Heart left ventricle (tissue), 16 donors: Measurements from ENCODE around the gene PSMD3. TPM values are rescaled to one million over a fixed set of nuclear protein-coding genes. Genes with fewer than 3 reads are reported as not detected.

Experiments
- ATAC-seq, 4 donors: fragments of 200-7000 bp; cut with Tn5 transposase; one replicate each; pipeline ENCODE4 v1.9.1; 2020 to 2022; ENCODE audit warnings: moderate library complexity in 4 of 4, mild to moderate bottlenecking in 3 of 4, moderate number of reproducible peaks in 1 of 4
- DNase-seq, 5 donors: peaks; one replicate each; pipeline ENCODE4 v3.0.0-alpha.2; 2020
- H3K27ac ChIP-seq, 12 donors: fragments of 200-600 bp; sonication (generic) in 4 of 12; one replicate each; pipeline versions ENCODE4 v1.5.0 to v1.8.0; 2016 to 2022; ENCODE audit warnings: mild to moderate bottlenecking in 2 of 12
- H3K27me3 ChIP-seq, 9 donors: fragments of 200-600 bp; sonication (generic) in 2 of 9; one replicate each; pipeline versions ENCODE4 v1.5.1 to v1.8.0; 2016 to 2022; ENCODE audit warnings: mild to moderate bottlenecking in 3 of 9
- H3K36me3 ChIP-seq, 9 donors: fragments of 200-600 bp; sonication (generic) in 2 of 9; one replicate each; pipeline versions ENCODE4 v1.5.0 to v1.8.0; 2018 to 2022; ENCODE audit warnings: mild to moderate bottlenecking in 2 of 9
- H3K4me1 ChIP-seq, 12 donors: fragments of 200-600 bp; sonication (generic) in 4 of 12; one replicate each; pipeline versions ENCODE4 v1.5.0 to v1.8.0; 2016 to 2022; ENCODE audit warnings: mild to moderate bottlenecking in 3 of 12
- H3K4me3 ChIP-seq, 12 donors: fragments of 200-600 bp; sonication (generic) in 4 of 12; one replicate each; pipeline versions ENCODE4 v1.5.0 to v1.8.0; 2017 to 2022; ENCODE audit warnings: mild to moderate bottlenecking in 9 of 12, moderate library complexity in 4 of 12
- H3K9me3 ChIP-seq, 12 donors: fragments of 200-600 bp; sonication (generic) in 4 of 12; one replicate each; pipeline versions ENCODE4 v1.5.0 to v1.8.0; 2016 to 2022; ENCODE audit warnings: mild to moderate bottlenecking in 1 of 12
- POLR2A ChIP-seq, 2 donors: fragments of 450-650 bp; IDR thresholded peaks; one replicate each; pipeline ENCODE4 v1.6.1; 2017; ENCODE audit warnings: antibody characterized with exemption in 2 of 2, mild to moderate bottlenecking in 2 of 2, moderate library complexity in 2 of 2
- WGBS, 4 donors: extraction: QIAGEN DNeasy Blood & Tissue Kit in 2 of 4; methylation state at CpG; one replicate each; pipeline versions ENCODE4 v1.1.5 to v1.1.7; 2013 to 2018; 5-methylcytosine and 5-hydroxymethylcytosine counted together
- intact Hi-C, 10 donors: fragments of 100-400 bp; cut with DNase I; formaldehyde crosslinking; loops; one replicate each; pipeline versions ENCODE4 v1.11.1 to v1.14.2; 2022
- polyA plus RNA-seq, 2 donors: library from polyadenylated mRNA; stranded (reverse); fragments of 200-250 nt; gene quantifications; one replicate each; pipeline ENCODE4 v1.2.3, GENCODE V29; 2013
- total RNA-seq, 9 donors: library from RNA; depleted of rRNA in 2 of 9; stranded (reverse); fragments of >200 nt in 2 of 9; fragmentation: NEBNext Ultra II Directional in 3 of 9; extraction: Animal tissue kit (Norgen Biotek cat#: 25700) in 3 of 9; gene quantifications; one replicate each; pipeline versions ENCODE4 v1.1.0 to v1.2.4, GENCODE V29; 2016 to 2023
- TF ChIP-seq, protein P1 (sequence below), 12 donors: fragments of 200-600 bp; sonication (generic) in 4 of 12; IDR thresholded peaks; one replicate each; pipeline versions ENCODE4 v1.5.0 to v1.8.0; 2018 to 2022; ENCODE audit warnings: antibody characterized with exemption in 12 of 12, mild to moderate bottlenecking in 5 of 12
- donor health status: ischemic (EF 13 %, LVEDD 7.1; RV severe dilation, severe dysfunction).
- donor health status: healthy with polysubstance abuse.
- donor health status: DM: no; HTN: yes; CAD: no.
- donor health status: DM: no; HTN: no; CAD: no.
- donor health status: ischemic (EF 25% LVEDD 6.9; RV normal size, moderate dysfunction).
- donor health status: ischemic (EF 25% LVEDD 5.7; RV mildly dilated, moderate dysfunction).
- donor health status: healthy.
- donor health status: DM: yes; HTN: yes; CAD: no.
- donor health status: ischemic (EF 35%, LVEDD 5.7; RV mildly dilated, moderate dysfunction).
- donor health status: nonischemic (EF 11% LVEDD 7.7; RV severe dilation, severe dysfunction).
- donor health status: DM: yes; HTN: yes; CAD: no.
- donor health status: PGD.
- donor health status: ischemic (EF 29% LVEDD 5.4; RV normal size, mild dysfunction).
- donor health status: nonischemic (EF 23%, LVEDD 6.1; RV moderate dilation, normal function).

Gene PSMD3
- total and polyA plus RNA-seq, 11 donors: 68.9 to 142 (median 83.3) TPM

DNA sequence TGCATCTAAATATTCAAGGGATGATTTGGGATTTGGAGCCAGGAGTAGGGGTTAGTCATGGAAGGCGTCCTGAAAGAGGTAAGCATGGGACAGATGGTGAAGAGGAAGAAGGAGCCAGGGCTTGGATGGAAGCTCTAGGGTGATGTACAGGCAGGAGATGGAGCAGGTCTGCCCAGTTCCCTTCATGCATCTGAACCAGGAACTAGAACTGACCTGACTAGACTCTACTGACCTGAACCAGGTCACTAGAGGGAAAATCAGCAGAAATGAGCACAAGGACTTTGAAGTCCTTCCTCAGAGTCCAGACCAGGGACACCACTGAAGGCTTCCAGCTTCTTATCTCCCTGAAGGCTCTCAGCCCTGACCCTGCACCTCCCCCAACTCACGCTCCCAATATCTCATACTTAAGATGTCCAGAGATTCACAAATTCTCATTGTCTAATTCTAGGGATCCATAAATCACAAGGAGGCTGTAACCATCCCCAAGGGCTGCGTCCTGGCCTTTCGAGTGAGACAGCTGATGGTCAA, 9.5 kb upstream of the PSMD3 start:
- ATAC-seq: no peak
- intact Hi-C loops: loop anchor here in 5 of 10 donors (5.0 to 10.0 kb wide), 4 partner anchors 49 to 216 kb away; no protein-coding TSS in a partner anchor
- TF ChIP-seq, protein P1, sequence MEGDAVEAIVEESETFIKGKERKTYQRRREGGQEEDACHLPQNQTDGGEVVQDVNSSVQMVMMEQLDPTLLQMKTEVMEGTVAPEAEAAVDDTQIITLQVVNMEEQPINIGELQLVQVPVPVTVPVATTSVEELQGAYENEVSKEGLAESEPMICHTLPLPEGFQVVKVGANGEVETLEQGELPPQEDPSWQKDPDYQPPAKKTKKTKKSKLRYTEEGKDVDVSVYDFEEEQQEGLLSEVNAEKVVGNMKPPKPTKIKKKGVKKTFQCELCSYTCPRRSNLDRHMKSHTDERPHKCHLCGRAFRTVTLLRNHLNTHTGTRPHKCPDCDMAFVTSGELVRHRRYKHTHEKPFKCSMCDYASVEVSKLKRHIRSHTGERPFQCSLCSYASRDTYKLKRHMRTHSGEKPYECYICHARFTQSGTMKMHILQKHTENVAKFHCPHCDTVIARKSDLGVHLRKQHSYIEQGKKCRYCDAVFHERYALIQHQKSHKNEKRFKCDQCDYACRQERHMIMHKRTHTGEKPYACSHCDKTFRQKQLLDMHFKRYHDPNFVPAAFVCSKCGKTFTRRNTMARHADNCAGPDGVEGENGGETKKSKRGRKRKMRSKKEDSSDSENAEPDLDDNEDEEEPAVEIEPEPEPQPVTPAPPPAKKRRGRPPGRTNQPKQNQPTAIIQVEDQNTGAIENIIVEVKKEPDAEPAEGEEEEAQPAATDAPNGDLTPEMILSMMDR (IDR thresholded peaks at IDR 0.05): no peak
- no peak for TF ChIP-seq POLR2A (IDR thresholded peaks at IDR 0.05)
- Histone ChIP-seq H3K4me1 (peaks cover 0 to 72% (median 0%) of the 10 kb centered on the region in 12 donors), H3K4me3 (no peak overlapping the region), H3K36me3 (no peaks in the 10 kb centered on the region), H3K27ac (peak overlapping the region in 1 of 12 donors; percentile 81), H3K9me3 (no peaks in the 10 kb centered on the region), H3K27me3 (peaks cover 0 to 8% (median 0%) of the 10 kb centered on the region in 9 donors)
- no peak for DNase-seq
- 84 to 90% (median 88%) methylated on average over 4 of the region's 4 CpGs for WGBS, 4 donors

DNA sequence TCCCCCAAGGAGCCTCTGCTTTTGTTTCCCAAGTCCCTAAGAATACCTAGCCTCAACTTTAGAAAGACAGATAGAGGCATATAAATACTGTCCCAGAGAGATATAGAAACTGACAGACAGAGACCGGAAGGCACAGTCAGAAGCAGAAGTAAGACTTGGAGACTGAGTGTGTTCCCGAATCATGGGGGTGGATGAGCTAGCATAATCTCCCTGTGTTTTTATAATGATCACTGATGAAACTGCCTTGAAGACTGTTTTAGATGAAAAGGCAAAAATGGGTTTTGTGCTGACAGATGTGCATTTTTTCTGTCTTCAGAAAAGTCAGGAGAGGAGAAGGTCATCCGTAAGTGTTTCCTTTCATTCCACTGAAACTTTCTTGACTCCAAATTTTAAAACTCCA, 8.3 kb upstream of the PSMD3 start:
- Histone ChIP-seq H3K4me3 (no peak overlapping the region), H3K4me1 (peaks cover 0 to 63% (median 0%) of the 10 kb centered on the region in 12 donors), H3K36me3 (no peaks in the 10 kb centered on the region), H3K27me3 (peaks cover 0 to 11% (median 0%) of the 10 kb centered on the region in 9 donors), H3K27ac (peak overlapping the region in 1 of 12 donors; percentile 81), H3K9me3 (no peaks in the 10 kb centered on the region)
- no peak for DNase-seq
- TF ChIP-seq, protein P1 (IDR thresholded peaks at IDR 0.05): no peak
- ATAC-seq: peak in 2 of 4 donors; percentile 26 to 59
- intact Hi-C loops: loop anchor here in 5 of 10 donors (5.0 to 10.0 kb wide), 4 partner anchors 50 to 217 kb away; no protein-coding TSS in a partner anchor
- WGBS, 4 donors: 31 to 53% (median 43%) methylated on average over 3 of the region's 3 CpGs

DNA sequence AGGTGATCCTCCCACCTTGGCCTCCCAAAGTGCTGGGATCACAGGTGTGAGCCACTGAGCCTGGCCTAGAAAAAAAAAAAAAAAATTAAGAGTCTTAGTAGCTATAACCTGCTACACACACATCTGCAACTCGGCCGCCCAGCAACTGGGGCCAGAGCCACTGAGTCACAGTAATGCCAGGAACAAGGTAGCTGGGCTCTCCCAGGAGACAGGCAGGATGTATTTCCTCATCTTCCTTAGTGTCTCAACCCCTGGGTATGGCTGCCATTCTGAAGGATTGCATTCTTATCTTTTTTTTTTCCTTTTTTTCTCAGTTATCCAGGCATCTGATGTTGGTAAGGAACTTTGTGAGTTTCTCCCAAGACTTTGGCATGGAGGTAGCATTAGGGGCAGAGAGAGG, 7.1 kb upstream of the PSMD3 start:
- TF ChIP-seq, protein P1 (IDR thresholded peaks at IDR 0.05): no peak
- TF ChIP-seq POLR2A (IDR thresholded peaks at IDR 0.05): no peak
- WGBS, 4 donors: 85 to 93% (median 89%) methylated on average over 2 of the region's 2 CpGs
- peaks cover 0 to 11% (median 0%) of the 10 kb centered on the region in 9 donors for H3K27me3 ChIP-seq
- ATAC-seq: no peak
- intact Hi-C loops: loop anchor here in 5 of 10 donors (5.0 to 10.0 kb wide), 4 partner anchors 51 to 219 kb away; no protein-coding TSS in a partner anchor
- H3K27ac ChIP-seq: peak overlapping the region in 1 of 12 donors; percentile 81
- peaks cover 0 to 53% (median 0%) of the 10 kb centered on the region in 12 donors for H3K4me1 ChIP-seq
- H3K9me3 ChIP-seq: no peaks in the 10 kb centered on the region
- DNase-seq: no peak
- H3K36me3 ChIP-seq: no peaks in the 10 kb centered on the region
- H3K4me3 ChIP-seq: no peak overlapping the region

DNA sequence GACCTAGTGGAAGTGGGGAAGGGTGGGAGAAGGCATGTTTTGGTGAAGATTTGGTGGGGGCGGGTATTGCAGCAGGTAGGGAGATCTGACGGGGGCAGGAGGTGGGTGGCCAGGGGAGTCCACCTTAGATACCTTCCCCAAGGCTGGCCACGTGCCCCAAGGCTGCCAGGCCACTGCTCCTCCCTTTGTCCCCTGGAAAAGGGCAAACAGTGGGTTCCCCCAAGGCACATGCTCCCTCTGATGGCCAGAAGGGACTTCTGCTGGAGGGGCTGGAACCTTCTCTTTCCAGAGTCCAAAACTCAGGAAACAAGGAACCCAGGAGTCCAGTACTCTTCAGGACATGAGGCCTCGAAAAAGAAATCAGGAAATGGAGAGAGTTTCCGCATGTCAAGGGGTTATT, 6.2 kb upstream of the PSMD3 start:
- ATAC-seq: no peak
- H3K4me3 ChIP-seq: no peak overlapping the region
- TF ChIP-seq POLR2A (IDR thresholded peaks at IDR 0.05): no peak
- TF ChIP-seq, protein P1 (IDR thresholded peaks at IDR 0.05): no peak
- no peaks in the 10 kb centered on the region for H3K36me3 ChIP-seq
- H3K9me3 ChIP-seq: no peaks in the 10 kb centered on the region
- DNase-seq: no peak
- 79 to 83% (median 80%) methylated on average over 5 of the region's 5 CpGs for whole genome bisulfite sequencing, 4 donors
- peaks cover 0 to 11% (median 0%) of the 10 kb centered on the region in 9 donors for H3K27me3 ChIP-seq
- H3K4me1 ChIP-seq: peaks cover 0 to 50% (median 0%) of the 10 kb centered on the region in 12 donors
- H3K27ac ChIP-seq: peak overlapping the region in 1 of 12 donors; percentile 81
- intact Hi-C loops: loop anchor here in 5 of 10 donors (2.0 to 10.0 kb wide), 5 partner anchors 14 to 220 kb away; no protein-coding TSS in a partner anchor
